K562 (cell line): ENCODE data around the gene ITK. TPM values are rescaled to one million over a fixed set of nuclear protein-coding genes. Genes with fewer than 3 reads are reported as not detected.

ENCODE experiments used
- AFF1 ChIP-seq, 2 experiments: fragments of 450-650 bp; IDR thresholded peaks; 2 replicates each; pipeline ENCODE4 v1.6.1; 2018; ENCODE audit warnings: mild to moderate bottlenecking in 2 of 2, low read depth in 1 of 2; ENCODE audit not compliant: partially characterized antibody in 2 of 2
- CBFA2T3 ChIP-seq: fragments of 450-650 bp; IDR thresholded peaks from 2 replicates; pipeline ENCODE4 v1.6.1; 2017
- ELF1 ChIP-seq: fragments of 200-800 bp; sonication (Bioruptor generic); IDR thresholded peaks from 2 replicates; pipeline ENCODE4 v1.6.1; 2016; ENCODE audit warnings: missing genetic modification characterization, missing compliant biosample characterization
- FOSL1 ChIP-seq: fragments of 200-800 bp; sonication (Bioruptor generic); conservative IDR thresholded peaks from 2 replicates; pipeline ENCODE4 v1.6.1; 2016; ENCODE audit warnings: missing genetic modification characterization, missing compliant biosample characterization
- IRF9 ChIP-seq: fragments of 450-650 bp; IDR thresholded peaks from 2 replicates; pipeline ENCODE4 v1.6.1; 2016; ENCODE audit warnings: missing biosample characterization, missing genetic modification characterization
- KLF16 ChIP-seq: IDR thresholded peaks from 2 replicates; pipeline ENCODE4 v1.6.1; 2016; ENCODE audit warnings: antibody characterized with exemption
- KLF6 ChIP-seq: fragments of 250-450 bp; sonication (Bioruptor Pico); IDR thresholded peaks from 2 replicates; pipeline ENCODE4 v1.4.0; 2020; ENCODE audit warnings: mild to moderate bottlenecking, moderate library complexity, borderline replicate concordance
- NFYB ChIP-seq: IDR thresholded peaks from 2 replicates; pipeline ENCODE4 v1.6.1; 2011; ENCODE audit warnings: mild to moderate bottlenecking, moderate library complexity; ENCODE audit not compliant: insufficient read length; ENCODE audit errors: extremely low read depth
- PML ChIP-seq: IDR thresholded peaks from 2 replicates; pipeline ENCODE4 v1.6.1; 2012; ENCODE audit warnings: low read length, inconsistent platforms
- RBM34 ChIP-seq: fragments of 200-400 bp; formaldehyde crosslinking; IDR thresholded peaks from 2 replicates; pipeline ENCODE4 v1.6.1; 2018; ENCODE audit warnings: low read length, borderline replicate concordance; ENCODE audit not compliant: insufficient read depth
- RUNX1 ChIP-seq: sonication (generic); IDR thresholded peaks from 2 replicates; pipeline ENCODE4 v1.6.1; 2016; ENCODE audit warnings: antibody characterized with exemption, low read depth
- SOX6 ChIP-seq: fragments of 450-650 bp; IDR thresholded peaks from 2 replicates; pipeline ENCODE4 v1.6.1; 2014; ENCODE audit warnings: mild to moderate bottlenecking
- TCF3 ChIP-seq: sonication (generic); formaldehyde crosslinking; IDR thresholded peaks from 2 replicates; pipeline ENCODE4 v1.4.0; 2020; ENCODE audit warnings: mild to moderate bottlenecking, missing genetic modification reagents
- TEAD4 ChIP-seq, 2 experiments: sonication (generic) in 1 of 2; formaldehyde crosslinking in 1 of 2; IDR thresholded peaks; 2 replicates each; pipeline versions ENCODE4 v1.6.1 to v1.8.0; 2012 to 2022; ENCODE audit warnings: borderline replicate concordance in 1 of 2, inconsistent platforms in 1 of 2, low read length in 1 of 2, mild to moderate bottlenecking in 1 of 2, missing genetic modification reagents in 1 of 2
- polyA plus RNA-seq, 8 experiments: library from polyadenylated mRNA; depleted of rRNA in 4 of 8; stranded (reverse) in 5 of 8; unstranded in 3 of 8; fragments of >200 nt; fragmentation: Nextera tagmentation in 2 of 8; fragmentation: Illumina TruSeq in 1 of 8; extraction: Ambion mirVana in 2 of 8; extraction: Trizol in 1 of 8; gene quantifications; 2 replicates each; pipeline versions ENCODE4 v1.2.1 to v1.2.3, GENCODE V29; 2011 to 2014; ENCODE audit warnings: inconsistent platforms in 1 of 8, missing spikeins in 1 of 8
- total RNA-seq, 7 experiments: library from RNA; depleted of rRNA in 6 of 7; stranded (reverse); fragments of >200 nt in 6 of 7; fragmentation: Illumina TruSeq in 2 of 7; extraction: Trizol in 2 of 7; gene quantifications; 2 replicates each; pipeline versions ENCODE4 v1.2.1 to v1.2.3, GENCODE V29; 2011 to 2021; ENCODE audit warnings: low replicate concordance in 1 of 7
- TF ChIP-seq, protein P1 (sequence below), 3 experiments: fragments of 200-800 bp in 1 of 3; fragments of 250-450 bp in 1 of 3; fragments of 450-650 bp in 1 of 3; sonication (Bioruptor Pico) in 1 of 3; sonication (Bioruptor generic) in 1 of 3; formaldehyde crosslinking in 1 of 3; IDR thresholded peaks; 2 replicates each; pipeline versions ENCODE4 v1.6.1 to v1.8.0; 2016 to 2022; ENCODE audit warnings: mild to moderate bottlenecking in 2 of 3, missing genetic modification characterization in 2 of 3, missing compliant biosample characterization in 1 of 3, moderate library complexity in 1 of 3
- TF ChIP-seq, protein P2 (sequence below), 2 experiments: fragments of 450-650 bp; conservative IDR thresholded peaks; 2 replicates each; pipeline ENCODE4 v1.6.1; 2017; ENCODE audit warnings: mild to moderate bottlenecking in 2 of 2, moderate library complexity in 2 of 2

The ITK gene
- total and polyA plus RNA-seq, 9 of the 15 experiments (the other 6 are each of a cell fraction or from before 2014, with no cell fraction given): 0.04 to 0.75 TPM; not detected in 7

DNA sequence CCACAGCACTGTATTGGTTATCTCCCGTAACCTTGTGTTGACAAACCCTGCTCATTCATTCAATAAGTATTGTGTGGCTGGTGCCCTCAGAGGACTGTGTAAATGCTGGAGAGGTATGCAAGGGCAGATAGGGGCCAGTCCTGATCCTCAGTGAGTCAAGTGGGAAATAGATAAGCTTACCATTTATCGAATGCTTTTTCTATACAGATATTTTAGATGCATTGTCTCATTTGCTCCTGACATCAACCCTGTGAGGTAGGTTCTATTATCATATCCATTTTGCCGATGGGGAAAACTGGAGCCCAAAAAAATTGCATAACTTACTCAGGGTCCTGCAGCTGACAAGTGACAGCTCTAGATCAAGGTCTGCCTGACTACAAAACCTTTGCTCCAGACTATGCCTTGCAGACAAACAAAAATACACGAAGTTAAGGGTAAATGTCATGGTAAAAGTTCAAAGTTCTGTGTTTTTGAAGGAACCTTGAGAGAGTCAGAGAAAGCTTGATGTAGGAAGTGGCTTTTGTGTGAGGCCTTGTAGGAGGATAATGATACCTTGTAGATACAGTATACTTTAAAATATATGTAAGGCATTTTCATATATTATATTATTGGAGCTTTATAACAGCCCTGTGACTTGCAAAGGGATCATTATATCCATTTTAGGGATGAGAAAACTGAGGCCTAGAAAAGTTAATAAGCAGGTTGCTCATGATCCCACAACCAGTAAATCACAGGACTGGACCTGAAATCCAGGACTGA is 107.9 kb downstream of the ITK start (continued):
- TF ChIP-seq, protein P1, sequence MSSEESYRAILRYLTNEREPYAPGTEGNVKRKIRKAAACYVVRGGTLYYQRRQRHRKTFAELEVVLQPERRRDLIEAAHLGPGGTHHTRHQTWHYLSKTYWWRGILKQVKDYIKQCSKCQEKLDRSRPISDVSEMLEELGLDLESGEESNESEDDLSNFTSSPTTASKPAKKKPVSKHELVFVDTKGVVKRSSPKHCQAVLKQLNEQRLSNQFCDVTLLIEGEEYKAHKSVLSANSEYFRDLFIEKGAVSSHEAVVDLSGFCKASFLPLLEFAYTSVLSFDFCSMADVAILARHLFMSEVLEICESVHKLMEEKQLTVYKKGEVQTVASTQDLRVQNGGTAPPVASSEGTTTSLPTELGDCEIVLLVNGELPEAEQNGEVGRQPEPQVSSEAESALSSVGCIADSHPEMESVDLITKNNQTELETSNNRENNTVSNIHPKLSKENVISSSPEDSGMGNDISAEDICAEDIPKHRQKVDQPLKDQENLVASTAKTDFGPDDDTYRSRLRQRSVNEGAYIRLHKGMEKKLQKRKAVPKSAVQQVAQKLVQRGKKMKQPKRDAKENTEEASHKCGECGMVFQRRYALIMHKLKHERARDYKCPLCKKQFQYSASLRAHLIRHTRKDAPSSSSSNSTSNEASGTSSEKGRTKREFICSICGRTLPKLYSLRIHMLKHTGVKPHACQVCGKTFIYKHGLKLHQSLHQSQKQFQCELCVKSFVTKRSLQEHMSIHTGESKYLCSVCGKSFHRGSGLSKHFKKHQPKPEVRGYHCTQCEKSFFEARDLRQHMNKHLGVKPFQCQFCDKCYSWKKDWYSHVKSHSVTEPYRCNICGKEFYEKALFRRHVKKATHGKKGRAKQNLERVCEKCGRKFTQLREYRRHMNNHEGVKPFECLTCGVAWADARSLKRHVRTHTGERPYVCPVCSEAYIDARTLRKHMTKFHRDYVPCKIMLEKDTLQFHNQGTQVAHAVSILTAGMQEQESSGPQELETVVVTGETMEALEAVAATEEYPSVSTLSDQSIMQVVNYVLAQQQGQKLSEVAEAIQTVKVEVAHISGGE (CRISPR knock-in tag; IDR thresholded peaks at IDR 0.05): peak in 1 of 3 experiments; percentile 62; a peak in 2 of 6 replicates
- TF ChIP-seq KLF16: peak; percentile 81
- peak; percentile 87 for TF ChIP-seq SOX6
- TF ChIP-seq RUNX1: no peak
- TF ChIP-seq TCF3 (CRISPR knock-in tag): peak; percentile 11; the same call in 1 of the 2 replicates
- TF ChIP-seq IRF9: no peak
- no peak for TF ChIP-seq KLF6
- TF ChIP-seq PML: peak; percentile 50; the same call in 1 of the 2 replicates
- TF ChIP-seq TEAD4 (IDR thresholded peaks at IDR 0.05; ENCODE audit: low read length): peak; percentile 85
- TF ChIP-seq TEAD4 (CRISPR knock-in tag; IDR thresholded peaks at IDR 0.05; ENCODE audit: borderline replicate concordance): no peak
- TF ChIP-seq FOSL1 (tag): peak; percentile 35; the same call in 1 of the 2 replicates
- no peak for TF ChIP-seq ELF1
- TF ChIP-seq, protein P2, sequence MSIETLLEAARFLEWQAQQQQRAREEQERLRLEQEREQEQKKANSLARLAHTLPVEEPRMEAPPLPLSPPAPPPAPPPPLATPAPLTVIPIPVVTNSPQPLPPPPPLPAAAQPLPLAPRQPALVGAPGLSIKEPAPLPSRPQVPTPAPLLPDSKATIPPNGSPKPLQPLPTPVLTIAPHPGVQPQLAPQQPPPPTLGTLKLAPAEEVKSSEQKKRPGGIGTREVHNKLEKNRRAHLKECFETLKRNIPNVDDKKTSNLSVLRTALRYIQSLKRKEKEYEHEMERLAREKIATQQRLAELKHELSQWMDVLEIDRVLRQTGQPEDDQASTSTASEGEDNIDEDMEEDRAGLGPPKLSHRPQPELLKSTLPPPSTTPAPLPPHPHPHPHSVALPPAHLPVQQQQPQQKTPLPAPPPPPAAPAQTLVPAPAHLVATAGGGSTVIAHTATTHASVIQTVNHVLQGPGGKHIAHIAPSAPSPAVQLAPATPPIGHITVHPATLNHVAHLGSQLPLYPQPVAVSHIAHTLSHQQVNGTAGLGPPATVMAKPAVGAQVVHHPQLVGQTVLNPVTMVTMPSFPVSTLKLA (conservative IDR thresholded peaks at IDR 0.05): no peak
- no peak for TF ChIP-seq NFYB
- TF ChIP-seq AFF1 (IDR thresholded peaks at IDR 0.05; ENCODE audit: low read depth in 1 of 2, partially characterized antibody in 2 of 2): no peak
- peak; percentile 74 for TF ChIP-seq CBFA2T3
- TF ChIP-seq RBM34: no peak
